SIG-M5 (cell line): ENCODE results near the gene PTTG1IP.

Source experiments
- DNase-seq: peaks from one replicate; lab custom pipeline; 2025; lab: John Stamatoyannopoulos, UW

PTTG1IP gene

GRCh38 chr21:44909719-44910118 is 36.2 kb upstream of the PTTG1IP start:
- no peak for DNase-seq

GRCh38 chr21:44908908-44909307 is 35.4 kb upstream of the PTTG1IP start:
- DNase-seq: no peak

DNA sequence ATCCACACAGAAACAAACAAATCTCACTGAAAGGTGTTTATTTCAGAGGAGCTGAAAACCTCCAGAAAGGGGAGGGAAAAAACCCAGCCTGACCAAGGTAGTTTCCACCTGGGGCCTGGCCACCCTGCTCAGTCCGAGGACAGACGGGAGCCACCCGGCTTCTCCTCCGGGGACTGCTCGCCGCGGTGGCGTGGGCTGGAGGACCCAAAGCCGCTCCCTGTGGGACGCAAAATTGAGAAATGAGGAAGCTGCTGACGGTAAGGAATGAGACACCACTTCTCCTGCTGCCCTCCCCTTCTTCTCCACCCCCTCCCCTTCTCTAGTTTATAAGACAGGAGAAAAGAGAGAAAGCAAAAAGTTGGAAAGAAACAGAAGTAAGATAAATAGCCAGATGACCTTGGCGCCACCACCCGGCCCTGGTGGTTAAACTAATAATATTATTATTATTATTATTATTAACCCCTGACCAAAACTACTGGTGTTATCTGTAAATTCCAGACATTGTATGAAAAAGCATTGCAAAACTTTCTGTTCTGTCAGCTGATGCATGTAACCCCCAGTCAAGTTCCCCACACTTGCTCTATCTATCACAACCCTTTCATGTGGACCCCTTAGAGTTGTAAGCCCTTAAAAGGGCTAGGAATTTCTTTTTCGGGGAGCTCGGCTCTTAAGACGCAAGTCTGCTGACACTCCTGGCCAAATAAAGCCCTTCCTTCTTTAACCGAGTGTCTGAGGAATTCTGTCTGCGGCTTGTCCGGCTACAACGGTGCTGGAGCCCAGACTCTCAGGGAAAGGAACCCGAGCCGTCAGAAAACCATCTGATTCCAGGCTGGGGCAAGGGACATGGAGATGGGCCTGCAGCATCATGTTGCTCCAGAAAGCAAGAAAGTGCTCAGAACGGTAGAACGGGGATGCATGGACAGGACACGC is 34.7 kb upstream of the PTTG1IP start:
- DNase-seq: no peak

- DNase-seq: no peak
These were observed 33.9 kb upstream of the PTTG1IP start for GRCh38 chr21:44907225-44907965.

DNA sequence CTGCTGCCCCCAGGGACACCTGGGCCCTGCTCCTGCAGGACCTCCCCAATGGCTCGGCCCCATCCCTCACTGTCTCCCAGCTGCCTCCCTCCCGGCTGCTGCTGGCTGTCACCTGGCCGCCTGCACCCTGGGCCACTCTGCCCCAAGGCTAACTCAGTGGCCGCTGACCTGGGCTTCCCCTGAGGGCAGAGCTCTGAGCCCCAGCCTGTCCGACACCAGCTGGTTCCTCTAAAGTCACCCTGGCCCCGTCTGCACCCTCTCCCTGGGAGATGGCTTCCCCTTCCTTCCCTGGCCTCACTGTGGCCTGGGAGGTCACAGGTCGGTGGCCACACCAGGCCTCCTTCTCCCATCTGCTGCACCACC is 32.2 kb upstream of the PTTG1IP start:
- DNase-seq: no peak

GRCh38 chr21:44905016-44905727 is 31.7 kb upstream of the PTTG1IP start:
- no peak for DNase-seq

DNA sequence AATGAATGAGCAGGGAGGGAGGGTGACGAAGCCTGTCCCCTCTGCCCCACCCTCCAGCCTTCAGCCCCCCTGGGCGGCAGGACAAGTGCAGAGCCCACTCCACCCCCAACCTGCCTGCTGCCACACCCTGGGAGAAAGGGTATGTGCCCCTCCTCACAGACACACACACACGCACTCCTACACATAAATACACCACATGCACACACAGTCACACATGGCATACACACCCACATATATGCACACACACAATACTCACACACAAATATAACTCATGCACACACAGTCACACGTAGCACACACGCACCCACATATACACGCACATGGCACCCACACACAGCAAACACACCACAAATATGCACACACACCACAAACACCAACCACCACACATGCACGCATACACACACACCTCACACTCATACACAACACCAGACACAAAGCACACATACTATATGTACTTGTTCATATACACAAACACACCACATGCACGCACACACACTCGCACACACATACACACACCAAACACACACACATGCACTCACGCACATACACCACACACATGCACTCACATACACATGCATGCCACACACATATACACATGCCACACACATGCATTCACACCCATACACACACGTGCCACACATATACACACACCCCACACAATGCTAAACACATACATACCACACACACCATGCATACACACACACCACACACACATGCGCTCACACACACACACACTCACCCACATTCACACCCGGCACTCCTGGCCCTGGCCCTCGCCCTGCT is 30.8 kb upstream of the PTTG1IP start:
- no peak for DNase-seq

DNA sequence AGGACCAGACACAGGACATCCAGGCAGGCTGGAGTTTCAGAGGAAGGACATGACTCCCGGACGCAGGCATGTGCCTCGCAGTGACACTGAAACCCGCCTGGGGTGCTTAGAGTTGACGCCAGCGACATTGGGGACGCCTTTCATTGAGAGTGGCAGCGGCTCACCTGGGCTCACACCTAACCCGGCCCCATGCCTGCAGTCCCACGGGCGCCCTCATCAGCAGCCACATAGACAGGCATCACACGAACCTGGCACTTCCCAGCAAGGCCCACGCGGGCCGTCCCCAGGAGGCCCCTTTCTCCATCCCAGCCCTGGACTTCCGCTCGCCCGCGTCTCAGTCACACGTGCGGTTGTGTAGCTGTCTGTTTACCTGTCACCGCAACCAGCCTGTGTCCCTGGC is 30.2 kb upstream of the PTTG1IP start:
- DNase-seq: no peak

DNA sequence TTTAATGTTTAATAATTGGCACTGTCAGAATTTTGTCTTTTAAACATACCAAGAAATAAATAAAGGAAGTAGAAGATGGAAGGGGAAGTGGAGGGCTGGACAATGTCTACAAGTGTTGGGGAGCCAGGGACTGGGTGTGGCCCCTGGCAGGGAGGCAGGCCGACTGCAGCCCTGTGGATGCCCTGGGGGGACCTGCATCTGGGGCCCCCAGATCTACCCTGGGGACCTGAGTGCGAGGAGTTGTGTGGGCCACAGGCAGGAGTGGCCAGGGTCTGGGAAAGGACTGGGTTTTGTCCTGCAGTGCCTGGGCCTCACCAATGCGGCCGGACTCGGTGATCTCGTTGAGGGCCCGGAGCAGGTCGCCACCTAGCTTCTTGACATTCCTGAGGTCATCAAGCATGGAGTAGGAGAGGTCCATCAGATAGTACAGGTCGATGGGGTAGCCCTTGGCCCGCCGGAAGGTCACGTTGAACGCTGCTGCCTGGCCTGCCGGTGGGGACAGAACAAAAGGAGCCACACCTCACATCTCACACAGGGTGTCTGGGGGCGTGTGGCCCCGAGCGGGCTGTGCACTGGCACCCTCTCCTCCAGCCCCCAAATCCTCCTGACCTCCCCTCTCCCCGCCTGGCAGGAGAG is 29.7 kb upstream of the PTTG1IP start:
- DNase-seq: no peak

GRCh38 chr21:44902268-44903049 is 29.0 kb upstream of the PTTG1IP start:
- no peak for DNase-seq

DNA sequence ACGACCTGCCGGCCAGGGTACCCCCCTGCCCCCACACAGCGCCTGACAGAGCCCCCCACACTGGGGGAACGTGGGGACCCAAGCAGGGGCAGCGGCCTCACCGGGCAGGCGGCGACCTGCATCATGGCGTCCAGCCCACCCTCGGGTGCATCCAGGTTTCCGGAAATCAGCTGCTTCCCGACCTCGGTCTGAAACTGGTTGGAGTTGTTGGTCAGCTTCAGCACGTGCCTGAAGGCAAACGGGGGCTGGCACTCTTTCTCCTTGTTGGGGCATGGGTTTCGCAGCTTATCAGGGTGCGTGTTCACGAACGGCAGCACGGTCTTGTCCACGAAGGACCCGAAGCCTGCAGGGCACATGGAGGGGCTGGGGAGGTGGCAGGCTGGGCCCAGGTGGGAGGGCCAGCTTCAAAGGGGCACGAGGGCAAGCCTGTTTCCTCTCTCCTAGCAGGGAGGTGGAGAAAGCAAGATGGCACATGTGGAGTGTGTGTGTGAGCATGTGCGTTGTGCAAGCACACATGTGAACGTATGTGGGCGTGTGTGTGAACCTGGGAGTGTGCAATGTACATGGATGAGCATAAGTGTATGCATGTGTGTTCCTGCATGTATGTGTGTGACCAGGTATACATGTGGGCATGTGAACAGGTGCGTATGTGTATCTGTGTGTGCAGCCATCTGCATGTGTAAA is 28.0 kb upstream of the PTTG1IP start:
- DNase-seq: no peak

DNA sequence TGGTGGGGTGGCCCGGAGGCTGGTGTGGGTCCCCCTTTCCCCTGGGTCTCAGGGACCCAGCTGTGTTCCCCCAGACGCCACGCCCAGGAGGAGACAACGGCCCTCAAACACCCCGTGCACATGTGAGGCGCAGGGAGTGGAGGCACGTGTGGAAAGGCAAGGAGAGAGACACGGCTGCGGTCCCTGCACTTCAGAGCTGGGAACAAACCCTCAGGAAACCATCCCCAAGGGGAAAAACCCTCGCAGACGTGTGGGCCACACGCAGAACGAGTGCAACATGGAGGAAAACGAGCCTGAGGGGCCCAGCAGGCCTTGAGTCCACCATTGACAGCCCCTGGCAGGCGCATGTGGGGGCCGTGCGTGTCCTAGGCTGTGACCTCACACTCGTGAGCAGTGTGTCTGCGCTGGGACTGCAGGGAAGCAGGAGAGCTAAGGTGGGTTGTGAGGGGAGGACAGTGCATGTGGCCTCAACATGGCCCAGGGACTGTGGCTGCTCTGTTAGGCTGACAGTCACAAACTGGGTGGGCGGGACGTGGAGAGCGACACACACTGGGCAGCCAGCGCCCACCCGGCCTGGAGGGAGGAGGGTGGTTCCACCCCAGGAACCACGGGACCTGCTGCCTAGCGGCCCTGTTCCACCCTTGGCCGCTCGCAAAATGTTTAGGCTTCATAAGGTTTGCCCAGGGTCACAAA is 27.2 kb upstream of the PTTG1IP start:
- DNase-seq: no peak

- DNase-seq: no peak
These were observed 26.5 kb upstream of the PTTG1IP start for GRCh38 chr21:44899768-44900558.

DNA sequence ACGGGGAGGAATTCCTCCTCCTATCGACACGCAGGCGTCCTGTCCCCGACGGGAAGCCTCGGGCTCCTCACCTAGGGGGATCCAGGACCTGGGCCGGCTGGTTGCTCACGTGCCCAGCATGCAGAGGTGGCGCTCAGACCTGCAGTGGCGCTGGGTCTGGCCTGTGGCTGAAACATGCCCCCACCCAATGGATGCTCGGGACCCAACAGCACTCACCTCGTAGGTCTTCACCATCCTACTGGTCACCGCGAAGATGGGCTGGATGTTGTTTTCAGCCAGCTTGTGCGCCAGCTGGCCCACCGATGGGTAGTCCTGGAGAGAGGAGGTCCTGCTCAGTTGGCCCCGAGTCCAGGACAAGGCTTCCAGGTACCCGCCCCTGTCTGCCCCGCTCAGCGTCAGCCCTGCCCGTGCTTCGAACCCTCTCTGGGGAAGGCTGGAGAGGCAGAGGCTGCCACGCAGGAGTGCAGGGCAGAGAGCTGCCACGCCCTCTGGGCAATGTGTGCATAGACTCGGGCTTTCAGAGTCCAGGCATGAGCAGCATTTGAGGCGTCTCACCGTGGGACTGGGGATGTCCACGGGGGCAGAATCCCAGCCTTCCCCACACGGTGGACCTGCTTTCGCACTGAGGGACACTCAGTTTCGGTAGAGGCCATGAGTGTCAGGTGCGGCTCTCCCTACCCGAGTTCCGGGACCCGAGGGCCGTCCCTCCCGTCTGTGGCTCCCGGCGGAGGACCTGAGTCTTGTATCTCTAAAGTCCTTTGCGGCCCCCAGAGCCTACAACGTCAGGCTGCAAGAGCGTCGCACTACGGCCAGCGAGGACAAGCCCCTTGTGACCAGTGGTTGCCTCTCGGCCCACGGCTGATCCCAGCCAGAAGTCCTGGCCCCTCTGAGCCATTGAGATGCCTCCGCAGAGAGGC is 25.6 kb upstream of the PTTG1IP start:
- no peak for DNase-seq

- DNase-seq: no peak
These were observed 24.6 kb upstream of the PTTG1IP start for GRCh38 chr21:44898011-44898488.

DNA sequence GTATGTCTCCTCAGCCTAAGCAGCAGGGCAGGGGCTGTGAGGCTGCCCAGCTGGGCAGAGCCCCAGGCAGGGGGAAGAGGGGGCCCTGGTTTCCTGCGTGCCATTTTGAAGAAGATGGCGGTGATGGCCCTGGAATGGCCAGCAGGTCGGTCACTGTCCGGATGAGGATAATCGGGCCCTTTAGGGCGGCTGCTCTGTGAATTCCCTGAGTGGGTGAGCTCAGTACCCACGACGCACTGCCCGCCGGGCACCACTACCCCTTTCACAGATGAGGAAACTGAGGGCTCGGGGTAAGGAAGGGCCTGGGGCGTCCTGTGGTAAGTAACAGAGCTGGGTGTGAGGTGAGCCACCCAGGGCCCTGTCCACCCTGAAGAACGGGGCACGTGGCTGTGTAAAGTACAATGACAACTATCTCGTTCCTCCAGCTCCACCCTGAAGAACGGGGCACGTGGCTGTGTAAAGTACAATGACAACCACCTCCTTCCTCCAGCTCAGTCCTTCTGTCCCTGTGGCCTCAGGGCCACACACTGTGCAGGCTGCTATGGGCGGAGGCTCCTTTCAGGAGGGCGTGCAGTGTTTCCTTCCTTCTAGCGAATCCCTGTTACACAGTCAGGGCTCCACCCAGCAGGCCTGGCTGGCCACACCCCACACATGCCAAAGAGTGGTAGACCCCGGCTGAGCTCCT is 24.0 kb upstream of the PTTG1IP start:
- DNase-seq: no peak
